Colon (tissue), 2 donors: ENCODE measurements around the gene PCSK9.
"Not testable (repeated sequence)": the region's sequence is repeated elsewhere in the genome, so short reads cannot be mapped to it uniquely, and the experiment has no call there.

ENCODE experiments used
- FAIRE-seq: peaks from 2 replicates; lab custom pipeline; 2012; peaks lifted over from hg19 to GRCh38; lab: Jason Lieb, UNC
- donor health status: control.
- donor health status: control.

PCSK9 gene

DNA sequence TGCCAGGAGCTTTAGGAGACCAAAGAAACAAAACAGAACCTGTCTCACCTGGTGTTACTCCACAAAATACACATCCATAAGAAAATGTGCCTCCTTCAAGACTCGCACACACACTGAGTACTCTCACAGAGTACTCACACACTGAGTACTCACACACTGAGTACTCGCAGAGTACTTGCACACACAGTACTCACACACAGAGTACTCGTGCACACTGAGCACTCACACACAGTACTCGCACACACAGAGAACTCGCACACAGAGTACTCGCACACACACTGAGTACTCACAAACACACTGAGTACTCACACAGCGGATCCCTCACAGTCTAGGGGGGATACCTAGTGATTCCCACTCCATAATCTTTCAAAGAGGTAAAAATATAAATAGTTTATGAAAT is 40.3 kb downstream of the PCSK9 start:
- no peak for FAIRE-seq

DNA sequence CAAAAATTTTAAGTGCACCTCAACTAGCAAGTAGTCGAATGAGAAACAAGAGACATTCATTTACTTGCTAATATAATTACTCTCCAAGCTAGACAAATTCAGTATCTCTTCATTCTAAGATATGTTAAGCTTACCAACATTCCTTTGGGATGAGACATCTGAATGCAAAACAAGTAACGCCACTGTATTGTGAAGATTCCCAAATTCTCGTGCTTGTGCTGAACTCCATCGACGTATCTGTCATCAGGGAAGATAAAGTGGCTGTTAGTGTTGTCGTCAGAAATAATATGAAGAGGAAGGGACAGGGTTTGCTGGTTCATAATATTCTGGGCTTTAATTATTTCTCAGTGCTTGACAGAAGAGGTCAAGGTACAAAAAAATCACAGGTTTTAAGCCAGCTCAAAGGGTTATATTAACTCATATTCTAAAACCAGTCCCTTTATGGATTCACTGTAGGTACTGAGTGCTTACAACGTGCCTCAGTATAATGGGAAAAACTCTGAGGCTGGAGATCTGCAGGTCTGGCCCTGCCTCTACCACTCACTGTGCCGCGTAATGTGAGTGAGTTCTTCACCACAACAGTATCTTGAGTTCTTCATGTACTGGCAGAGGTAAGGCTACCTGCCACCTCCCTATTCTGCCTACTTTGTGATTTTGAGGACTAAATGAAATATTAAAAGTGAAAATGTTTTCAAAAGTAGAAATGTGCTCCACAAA is 42.0 kb downstream of the PCSK9 start:
- FAIRE-seq, result no peak

DNA sequence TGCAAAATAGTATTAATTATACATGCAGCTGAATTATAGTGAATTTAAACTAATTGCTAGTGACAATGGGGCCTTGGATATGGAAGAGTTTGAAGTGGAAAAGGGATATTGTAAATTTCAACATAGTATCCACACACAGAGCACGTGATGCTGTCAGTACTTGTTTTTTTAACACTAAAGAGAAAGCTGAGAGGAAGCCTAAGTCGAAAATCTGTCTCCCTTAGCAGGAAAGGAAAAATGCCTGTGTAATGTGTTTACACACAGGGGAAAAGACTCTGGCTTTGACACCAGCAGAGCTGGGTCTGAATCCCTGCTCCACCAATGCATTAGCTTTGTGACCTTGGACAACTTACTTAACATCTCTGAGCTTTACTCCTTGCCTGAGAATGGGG is 42.6 kb downstream of the PCSK9 start:
- FAIRE-seq, result no peak

- no peak for FAIRE-seq
These were observed 44.9 kb downstream of the PCSK9 start for GRCh38 chr1:55084257-55084656.

GRCh38 chr1:55087439-55087838 is 48.1 kb downstream of the PCSK9 start:
- FAIRE-seq, result no peak

GRCh38 chr1:55088413-55088812 is 49.1 kb downstream of the PCSK9 start:
- FAIRE-seq, result no peak

GRCh38 chr1:55089683-55090082 is 50.3 kb downstream of the PCSK9 start:
- FAIRE-seq, result no peak

DNA sequence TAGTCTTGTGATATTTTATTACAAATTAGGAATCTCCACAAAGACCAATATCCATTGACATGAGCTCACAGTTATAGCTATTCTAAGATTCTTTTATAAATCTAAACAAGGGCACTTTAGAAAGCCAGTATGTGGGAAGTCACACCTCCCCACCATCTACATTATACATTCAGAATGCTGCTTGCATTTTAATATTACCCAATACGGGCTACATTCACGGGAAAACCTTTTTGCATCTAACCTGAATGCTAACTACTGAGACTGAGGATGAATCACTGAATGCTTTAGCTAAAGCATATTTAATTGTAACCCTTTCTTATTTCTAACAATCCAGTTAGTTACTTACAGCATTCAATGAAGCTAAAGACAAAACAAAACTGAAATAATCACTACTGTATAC is 53.1 kb downstream of the PCSK9 start:
- FAIRE-seq, result no peak

DNA sequence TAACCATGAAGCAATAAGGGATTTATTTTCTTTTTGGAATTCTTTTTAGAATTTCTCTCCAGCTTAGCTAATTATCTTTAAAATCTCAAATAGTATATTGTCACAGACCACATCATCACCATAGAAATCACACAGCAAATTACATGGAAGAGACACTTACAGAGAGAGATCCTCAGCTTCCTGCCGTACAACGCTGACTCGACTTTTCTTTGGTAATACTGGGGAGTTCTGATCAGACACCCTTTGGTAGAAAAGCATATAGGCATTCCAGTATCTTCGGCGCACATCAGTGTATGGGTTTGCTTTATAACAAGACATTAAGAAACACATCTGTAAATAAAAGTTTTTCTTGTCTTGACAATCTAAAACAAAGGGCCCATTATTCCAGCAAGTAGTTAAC is 55.7 kb downstream of the PCSK9 start:
- FAIRE-seq, result no peak

GRCh38 chr1:55103891-55104290 is 64.5 kb downstream of the PCSK9 start:
- no peak for FAIRE-seq

- no peak for FAIRE-seq
These were observed 67.8 kb downstream of the PCSK9 start for GRCh38 chr1:55107101-55107500.

- not testable (repeated sequence) for FAIRE-seq
These were observed 69.7 kb downstream of the PCSK9 start for GRCh38 chr1:55109005-55109404.
